Subcutaneous adipose tissue (tissue), 4 donors: ENCODE measurements around the gene PKMYT1. TPM values are rescaled to one million over a fixed set of nuclear protein-coding genes. Genes with fewer than 3 reads are reported as not detected.

Experiments used
- total RNA-seq, 4 donors: library from RNA; depleted of rRNA; stranded (reverse); fragments of >200 nt; gene quantifications; one replicate each; pipeline ENCODE4 v1.1.0, GENCODE V29; 2016
- TF ChIP-seq, protein P1 (sequence below): fragments of 450-650 bp; IDR thresholded peaks from one replicate; pipeline ENCODE4 v1.5.1; 2016; ENCODE audit warnings: low read depth, mild to moderate bottlenecking, control low read depth, antibody characterized with exemption, moderate library complexity

The PKMYT1 gene
- total RNA-seq, 4 donors from 2014 or later = 1.5 to 2.0 (median 1.8) TPM; not detected in 1

DNA sequence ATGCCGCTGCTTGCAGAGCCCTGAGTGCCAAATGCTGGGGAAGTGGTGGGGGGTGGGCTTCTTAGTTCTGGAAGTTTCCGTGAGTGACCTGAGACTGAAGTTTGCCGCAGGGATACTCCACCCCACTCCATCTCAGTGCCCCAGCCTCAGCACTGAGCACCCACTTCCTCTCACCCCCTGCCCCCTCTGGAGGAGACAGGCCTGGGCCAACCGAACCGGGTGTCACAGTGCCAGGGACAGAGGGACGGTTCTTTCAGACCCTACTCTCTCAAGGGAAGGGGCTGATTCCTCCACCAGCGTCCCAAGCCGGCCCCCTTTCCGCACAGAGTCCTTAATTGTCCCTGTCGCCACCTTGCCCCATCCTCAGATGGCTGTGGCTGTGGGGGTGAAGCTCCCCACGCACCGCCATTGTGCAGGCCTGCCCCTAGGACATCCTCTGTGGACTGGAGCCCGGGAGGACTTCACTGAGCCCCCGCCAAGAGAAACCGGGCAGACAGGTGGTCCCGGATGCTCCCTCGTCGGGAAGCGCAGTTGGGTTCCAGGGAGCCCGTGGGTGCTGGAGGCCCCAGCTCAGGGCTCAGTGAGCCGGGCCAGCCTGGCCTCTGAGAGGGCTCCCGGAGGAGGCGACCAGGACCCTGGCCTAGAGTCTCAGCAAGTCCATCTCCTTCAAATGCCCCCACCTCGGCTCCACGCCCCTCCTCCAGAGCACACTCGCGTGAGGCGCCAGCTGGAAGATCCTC, 17.7 kb downstream of the PKMYT1 start:
- TF ChIP-seq, protein P1, sequence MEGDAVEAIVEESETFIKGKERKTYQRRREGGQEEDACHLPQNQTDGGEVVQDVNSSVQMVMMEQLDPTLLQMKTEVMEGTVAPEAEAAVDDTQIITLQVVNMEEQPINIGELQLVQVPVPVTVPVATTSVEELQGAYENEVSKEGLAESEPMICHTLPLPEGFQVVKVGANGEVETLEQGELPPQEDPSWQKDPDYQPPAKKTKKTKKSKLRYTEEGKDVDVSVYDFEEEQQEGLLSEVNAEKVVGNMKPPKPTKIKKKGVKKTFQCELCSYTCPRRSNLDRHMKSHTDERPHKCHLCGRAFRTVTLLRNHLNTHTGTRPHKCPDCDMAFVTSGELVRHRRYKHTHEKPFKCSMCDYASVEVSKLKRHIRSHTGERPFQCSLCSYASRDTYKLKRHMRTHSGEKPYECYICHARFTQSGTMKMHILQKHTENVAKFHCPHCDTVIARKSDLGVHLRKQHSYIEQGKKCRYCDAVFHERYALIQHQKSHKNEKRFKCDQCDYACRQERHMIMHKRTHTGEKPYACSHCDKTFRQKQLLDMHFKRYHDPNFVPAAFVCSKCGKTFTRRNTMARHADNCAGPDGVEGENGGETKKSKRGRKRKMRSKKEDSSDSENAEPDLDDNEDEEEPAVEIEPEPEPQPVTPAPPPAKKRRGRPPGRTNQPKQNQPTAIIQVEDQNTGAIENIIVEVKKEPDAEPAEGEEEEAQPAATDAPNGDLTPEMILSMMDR = no peak

DNA sequence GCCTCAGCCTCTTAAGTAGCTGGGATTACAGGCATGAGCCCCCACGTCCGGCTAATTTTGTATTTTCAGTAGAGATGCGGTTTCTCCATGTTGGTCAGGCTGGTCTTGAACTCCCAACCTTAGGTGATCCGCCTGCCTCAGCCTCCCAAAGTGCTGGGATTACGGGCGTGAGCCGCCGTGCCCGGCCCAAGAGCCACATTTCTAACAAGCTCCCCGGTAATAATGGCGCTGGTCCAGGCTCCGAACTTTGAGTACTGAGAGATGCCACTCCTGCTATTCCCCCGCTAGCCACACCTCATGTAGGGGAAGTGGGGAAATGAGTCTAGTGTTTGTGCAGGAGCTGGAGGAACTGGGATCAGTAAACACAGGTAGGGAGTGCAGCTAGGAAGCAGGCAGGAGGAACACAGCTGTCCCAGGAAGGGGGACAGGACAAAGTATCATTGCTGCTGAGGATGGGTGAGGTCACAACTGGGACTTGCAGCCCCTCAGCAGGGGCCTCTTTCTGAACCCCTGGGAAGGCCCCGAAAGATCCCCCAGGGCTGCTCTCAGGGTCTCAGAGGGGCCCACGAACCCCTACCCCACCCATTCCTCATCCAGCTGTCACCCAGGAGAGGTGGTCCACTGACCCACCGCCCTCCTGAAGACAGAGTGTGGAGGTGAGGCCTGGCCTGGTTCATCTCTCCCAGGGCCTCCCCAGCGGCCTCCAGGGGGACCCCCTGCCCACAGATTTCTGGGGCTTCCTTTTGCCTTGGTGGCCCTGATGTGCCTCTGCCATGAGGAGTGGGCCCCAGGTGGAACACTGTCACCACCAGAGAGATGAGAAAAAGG, 19.8 kb downstream of the PKMYT1 start:
- TF ChIP-seq, protein P1 = no peak

DNA sequence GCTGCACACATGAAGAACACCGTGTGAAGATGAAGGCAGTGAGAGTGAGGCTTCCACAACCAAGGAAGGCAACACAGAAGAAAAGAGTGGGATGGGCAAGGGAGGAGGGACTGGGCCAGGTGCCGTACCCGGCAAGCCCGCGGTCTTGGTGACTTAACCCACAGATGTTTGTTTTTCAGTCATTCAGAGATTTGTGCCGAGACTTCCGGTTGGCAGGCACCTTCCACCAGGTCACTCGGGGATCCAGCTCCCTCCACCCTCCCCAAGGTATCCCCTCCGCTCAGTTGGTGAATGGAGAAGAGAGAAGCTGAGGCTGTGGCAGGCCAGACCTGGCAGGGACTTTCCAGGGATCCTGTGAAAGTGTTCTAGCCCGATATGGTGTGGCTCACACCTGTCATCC, 21.0 kb downstream of the PKMYT1 start:
- TF ChIP-seq, protein P1 = no peak

DNA sequence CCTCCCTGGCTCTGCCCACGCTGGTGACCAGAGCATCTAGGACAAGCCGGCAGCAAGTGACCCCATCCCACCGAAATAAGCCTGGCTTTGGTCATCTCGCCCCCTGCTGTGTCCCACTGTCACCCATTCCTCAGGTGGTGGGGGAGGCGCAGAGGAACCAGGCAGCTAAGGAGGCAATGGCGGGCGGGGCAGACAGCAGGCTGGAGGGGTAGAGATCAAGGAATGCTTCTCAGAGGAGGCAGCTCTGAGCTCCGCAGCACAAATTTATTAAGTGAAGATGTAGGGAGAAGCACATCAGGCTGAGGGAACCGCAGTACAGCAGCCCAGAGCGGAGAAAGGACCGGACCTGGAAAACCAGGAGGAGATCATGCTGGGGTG, 23.7 kb downstream of the PKMYT1 start:
- TF ChIP-seq, protein P1 = no peak

DNA sequence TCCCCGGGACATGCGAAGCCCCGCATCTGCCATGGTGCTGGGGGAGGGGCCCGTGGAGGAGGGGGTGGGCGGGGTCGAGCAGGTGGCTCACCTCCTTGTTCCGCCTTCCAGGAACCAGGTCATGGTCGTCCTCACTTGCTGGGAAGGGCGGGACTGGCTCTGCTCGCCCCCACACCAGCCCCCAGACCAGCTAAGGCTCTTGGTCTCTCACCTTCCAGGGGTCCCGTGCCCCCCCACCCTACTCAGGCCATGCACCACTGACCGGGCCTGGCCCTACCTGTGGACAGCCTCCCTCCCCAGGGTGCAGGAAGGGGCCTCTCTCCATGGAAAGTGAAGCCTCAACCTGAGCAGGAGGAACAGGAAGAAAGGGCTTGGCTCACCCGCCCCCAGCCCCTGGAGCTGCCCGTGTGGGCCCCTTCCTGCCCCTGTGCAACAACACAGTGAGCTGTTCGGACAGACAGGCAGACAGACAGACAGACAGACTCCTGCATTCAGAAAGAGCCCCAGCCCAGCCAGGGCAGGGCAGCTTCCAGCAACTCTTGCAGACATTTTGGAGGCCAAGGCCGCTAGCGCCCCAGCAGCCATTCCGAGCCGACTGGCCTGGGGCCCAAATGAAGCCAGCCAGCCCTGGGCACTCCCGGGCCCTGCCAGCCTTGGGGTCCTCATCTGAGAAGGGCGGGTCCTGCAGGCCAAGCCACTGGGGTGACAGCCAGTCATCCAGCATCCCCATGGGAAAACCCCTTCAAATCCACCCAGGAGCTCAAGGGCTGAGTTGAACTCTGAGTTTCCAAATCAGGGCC, 24.3 kb downstream of the PKMYT1 start:
- TF ChIP-seq, protein P1 = no peak

DNA sequence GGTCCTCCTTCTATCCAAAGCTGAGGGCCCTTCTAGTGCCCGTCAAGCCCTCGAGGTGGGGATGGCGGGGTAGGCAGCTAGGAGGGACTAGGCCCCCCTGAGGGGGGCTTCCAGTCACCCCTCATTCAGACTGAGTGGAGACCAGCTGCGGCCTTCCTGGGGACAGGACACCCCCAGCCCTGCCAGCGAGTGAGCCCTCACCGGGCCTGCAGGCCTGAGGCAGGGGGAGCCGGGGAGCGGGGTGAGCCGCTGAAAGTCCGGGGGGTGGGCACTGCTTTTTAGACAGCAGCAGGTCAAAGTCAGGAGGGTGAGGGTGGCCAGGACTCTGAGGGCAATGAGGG, 24.8 kb downstream of the PKMYT1 start:
- TF ChIP-seq, protein P1 = no peak
